PC-9 (cell line): Measurements from ENCODE around the gene AGXT. TPM values are rescaled to one million over a fixed set of nuclear protein-coding genes. Genes with fewer than 3 reads are reported as not detected.

Experiments
- BruUV-seq: library from RNA; stranded (reverse); fragments of 400-500 nt; replicated peaks from 2 replicates; lab custom pipeline; 2021; lab: Mats Ljungman, UMichigan
- CTCF ChIA-PET: fragments of 300-600 bp; sonication (Branson Sonifier 250); formaldehyde crosslinking; loops from one replicate; lab custom pipeline; 2022; ENCODE audit warnings: antibody characterized with exemption; lab: Charles Lee
- POLR2A ChIA-PET: fragments of 300-600 bp; sonication (Branson Sonifier 250); formaldehyde crosslinking; loops from one replicate; lab custom pipeline; 2022; ENCODE audit warnings: antibody characterized with exemption; ENCODE audit not compliant: unreplicated experiment; lab: Charles Lee
- DNase-seq, 2 experiments: peaks; one replicate each; pipeline versions ENCODE4 v3.0.0 to v3.0.0-alpha.2; 2015 to 2022; ENCODE audit warnings: mixed read lengths in 1 of 2
- H2AFZ ChIP-seq: fragments of 200-600 bp; sonication (generic); 2 replicates; pipeline ENCODE4 v1.8.1; 2017; ENCODE audit warnings: antibody characterized with exemption
- H3F3A ChIP-seq: fragments of 200-600 bp; sonication (generic); 2 replicates; pipeline ENCODE4 v1.8.1; 2017; ENCODE audit warnings: antibody characterized with exemption, mild to moderate bottlenecking, low read depth; ENCODE audit not compliant: insufficient read depth
- H3K27ac ChIP-seq: fragments of 200-600 bp; sonication (generic); 2 replicates; pipeline ENCODE4 v1.6.1; 2016; ENCODE audit warnings: mixed run types
- H3K27me3 ChIP-seq: fragments of 200-600 bp; sonication (generic); 2 replicates; pipeline ENCODE4 v1.6.1; 2016; ENCODE audit warnings: low read depth, mixed run types; ENCODE audit not compliant: insufficient read depth
- H3K36me3 ChIP-seq: fragments of 200-600 bp; sonication (generic); 2 replicates; pipeline ENCODE4 v1.6.1; 2016; ENCODE audit warnings: low read depth, mixed run types
- H3K4me1 ChIP-seq: fragments of 200-600 bp; sonication (generic); replicated peaks from 2 replicates; pipeline ENCODE4 v1.6.1; 2016; ENCODE audit warnings: mixed run types; ENCODE audit not compliant: insufficient read depth
- H3K4me2 ChIP-seq: fragments of 200-600 bp; sonication (generic); 2 replicates; pipeline ENCODE4 v1.6.1; 2017; ENCODE audit warnings: mixed run types
- H3K4me3 ChIP-seq: fragments of 200-600 bp; sonication (generic); 2 replicates; pipeline ENCODE4 v1.6.1; 2016; ENCODE audit warnings: mixed run types
- H3K79me2 ChIP-seq: fragments of 200-600 bp; sonication (generic); 2 replicates; pipeline ENCODE4 v1.6.1; 2017; ENCODE audit warnings: low read depth, mixed run types
- H3K9me2 ChIP-seq: fragments of 200-600 bp; sonication (generic); 2 replicates; pipeline ENCODE4 v1.8.1; 2017; ENCODE audit warnings: mild to moderate bottlenecking; ENCODE audit not compliant: insufficient read depth
- H3K9me3 ChIP-seq: fragments of 200-600 bp; sonication (generic); 2 replicates; pipeline ENCODE4 v1.8.1; 2016; ENCODE audit warnings: low read depth; ENCODE audit not compliant: insufficient read depth
- H4K20me1 ChIP-seq: fragments of 200-600 bp; sonication (generic); 2 replicates; pipeline ENCODE4 v1.8.1; 2017; ENCODE audit not compliant: insufficient read depth
- CTCF ChIP-seq: fragments of 200-600 bp; sonication (generic); conservative IDR thresholded peaks from 2 replicates; pipeline ENCODE4 v1.6.1; 2017; ENCODE audit warnings: mixed run types, antibody characterized with exemption, mild to moderate bottlenecking, moderate library complexity
- EZH2 ChIP-seq: fragments of 200-600 bp; sonication (generic); IDR thresholded peaks from 2 replicates; pipeline ENCODE4 v1.8.0; 2017; ENCODE audit warnings: antibody characterized with exemption, low read depth
- intact Hi-C: fragments of 100-400 bp; cut with micrococcal nuclease; formaldehyde crosslinking; loops from one replicate; pipeline ENCODE4 v1.10.0; 2022; ENCODE audit not compliant: unreplicated experiment
- total RNA-seq: library from RNA; stranded (reverse); gene quantifications from 2 replicates; pipeline ENCODE4 v1.2.3, GENCODE V29; 2021

AGXT gene
- total RNA-seq, 1 experiment from 2014 or later: not detected

DNA sequence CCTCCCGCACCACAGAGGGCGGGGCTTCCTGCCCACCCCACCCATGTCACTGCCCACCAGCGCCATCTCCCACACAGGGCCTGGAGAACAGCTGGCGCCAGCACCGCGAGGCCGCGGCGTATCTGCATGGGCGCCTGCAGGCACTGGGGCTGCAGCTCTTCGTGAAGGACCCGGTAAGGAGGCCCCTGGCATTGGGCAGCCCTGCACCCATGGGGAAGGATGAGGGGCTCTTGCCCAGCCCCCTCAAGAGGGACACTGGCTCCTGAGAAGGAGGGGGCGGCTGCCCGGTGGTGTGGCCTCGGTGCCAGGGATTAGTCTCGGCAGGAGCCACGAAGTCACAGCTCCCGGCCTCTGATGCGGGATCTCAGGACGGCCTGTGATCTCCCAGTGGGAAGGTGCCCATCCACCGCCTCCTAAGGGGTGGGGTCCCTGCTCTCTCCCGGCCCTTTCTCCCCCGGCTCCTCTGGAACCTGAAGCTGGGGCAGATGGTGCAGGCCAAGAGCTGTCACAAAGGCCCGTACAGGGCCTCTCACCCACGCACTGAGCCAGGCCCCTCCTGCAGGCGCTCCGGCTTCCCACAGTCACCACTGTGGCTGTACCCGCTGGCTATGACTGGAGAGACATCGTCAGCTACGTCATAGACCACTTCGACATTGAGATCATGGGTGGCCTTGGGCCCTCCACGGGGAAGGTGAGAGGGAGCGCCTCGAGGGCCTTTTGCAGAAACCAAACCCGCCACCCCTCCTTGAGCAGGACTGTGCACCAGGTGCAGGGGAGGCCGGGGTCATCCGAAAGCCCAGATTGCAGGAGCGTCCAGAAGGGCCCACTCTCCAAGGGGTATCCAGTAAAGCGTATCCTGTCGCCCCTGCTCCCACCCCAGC is 9.1 kb downstream of the AGXT start:
- no peak for DNase-seq
- H3K36me3 ChIP-seq: no peaks in the 10 kb centered on the region
- H2AFZ ChIP-seq: no peak overlapping the region
- H3K4me2 ChIP-seq: no peak overlapping the region
- H3K27me3 ChIP-seq: no peaks in the 10 kb centered on the region
- intact Hi-C loops: no loop called here
- no peak overlapping the region for H3K4me3 ChIP-seq
- H3K9me3 ChIP-seq: no peaks in the 10 kb centered on the region
- ChIA-PET CTCF (no interaction called here), POLR2A (interaction anchor here (0.7 kb wide), 1 partner anchor 224 kb away, joined by 4 read pairs; the partner anchor contains the start of gene MTERF4)
- no peak for TF ChIP-seq CTCF
- TF ChIP-seq EZH2: no peak
- H4K20me1 ChIP-seq: no peaks in the 10 kb centered on the region
- H3F3A ChIP-seq: peaks cover 9% of the 10 kb centered on the region; the same call in 1 of the 2 replicates
- no peak overlapping the region for H3K27ac ChIP-seq
- H3K4me1 ChIP-seq: no peaks in the 10 kb centered on the region
- H3K79me2 ChIP-seq: no peaks in the 10 kb centered on the region
- H3K9me2 ChIP-seq: no peaks in the 10 kb centered on the region
- no TSS peak for BruUV-seq

DNA sequence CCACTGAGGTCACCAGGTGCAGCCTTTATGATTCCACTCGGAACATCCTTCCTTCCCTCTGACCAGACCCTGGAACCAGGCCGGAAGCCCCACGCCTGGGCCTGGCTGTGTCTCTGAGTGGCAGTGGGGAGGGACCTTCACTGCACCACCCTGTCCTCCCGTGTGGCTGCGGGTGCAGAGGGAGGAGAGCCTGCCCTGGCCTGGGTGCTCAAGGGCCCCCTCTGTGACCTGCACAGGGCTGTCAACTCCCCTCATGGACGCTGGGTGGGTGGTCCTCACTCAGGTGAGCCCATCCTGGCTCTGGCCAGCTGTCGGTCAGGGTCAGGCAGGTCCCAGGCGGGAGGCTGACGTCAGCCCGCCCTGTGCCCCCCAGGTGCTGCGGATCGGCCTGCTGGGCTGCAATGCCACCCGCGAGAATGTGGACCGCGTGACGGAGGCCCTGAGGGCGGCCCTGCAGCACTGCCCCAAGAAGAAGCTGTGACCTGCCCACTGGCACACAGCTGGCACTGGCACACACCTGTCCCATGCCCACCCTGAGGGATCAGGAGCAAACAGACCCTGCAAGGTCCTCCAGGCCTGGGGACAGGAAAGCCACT is 9.8 kb downstream of the AGXT start:
- intact Hi-C loops: no loop called here
- ChIA-PET CTCF (no interaction called here), POLR2A (interaction anchor here (0.6 to 0.7 kb wide), 3 partner anchors 12 to 223 kb away, joined by 3 to 4 read pairs (median 3); partner anchors contain the start of gene MTERF4)
- Histone ChIP-seq H3K9me2 (no peaks in the 10 kb centered on the region), H3K4me2 (no peak overlapping the region), H4K20me1 (no peaks in the 10 kb centered on the region), H3K9me3 (no peaks in the 10 kb centered on the region), H3K27me3 (no peaks in the 10 kb centered on the region), H3K79me2 (no peaks in the 10 kb centered on the region), H3K4me1 (no peaks in the 10 kb centered on the region), H2AFZ (no peak overlapping the region), H3K36me3 (no peaks in the 10 kb centered on the region), H3K27ac (no peak overlapping the region), H3F3A (peaks cover 13% of the 10 kb centered on the region; the same call in 1 of the 2 replicates), H3K4me3 (no peak overlapping the region)
- TF ChIP-seq EZH2: no peak
- TF ChIP-seq CTCF: no peak
- DNase-seq: no peak
- BruUV-seq: no TSS peak

- ChIA-PET POLR2A (interaction anchor here (0.6 to 0.7 kb wide), 2 partner anchors 41 to 317 kb away, joined by 3 to 7 read pairs; no protein-coding TSS in a partner anchor), CTCF (no interaction called here)
- intact Hi-C loops: no loop called here
- no peak for DNase-seq
- no TSS peak for BruUV-seq
- Histone ChIP-seq H3K4me2 (no peak overlapping the region), H3K4me3 (no peak overlapping the region), H4K20me1 (no peaks in the 10 kb centered on the region), H3K9me2 (no peaks in the 10 kb centered on the region), H3K9me3 (no peaks in the 10 kb centered on the region), H3K36me3 (no peaks in the 10 kb centered on the region), H3K27ac (no peak overlapping the region), H3K79me2 (no peaks in the 10 kb centered on the region), H2AFZ (no peak overlapping the region), H3K4me1 (no peaks in the 10 kb centered on the region), H3K27me3 (no peaks in the 10 kb centered on the region), H3F3A (peaks cover 13% of the 10 kb centered on the region; the same call in 1 of the 2 replicates)
- TF ChIP-seq CTCF (no peak), EZH2 (no peak)
Measured at GRCh38 chr2:240879105-240879504, 10.5 kb downstream of the AGXT start.
